Suppressor macrophage treated with lipopolysaccharide for 1 hour (primary cell): Measurements from ENCODE around the gene RSL1D1.

Experiments used
- DNase-seq, 3 donors: peaks; one replicate each; pipeline ENCODE4 v3.0.0-alpha.2; 2020 to 2022

The RSL1D1 gene

GRCh38 chr16:11851294-11852091 is at the start of gene RSL1D1:
Gene RSL1D1 (minus strand): TSS chr16:11851542. CDS start chr16:11851512, 30 bp downstream.
- DNase-seq, result peak; percentile 96 to 98 (median 97)

GRCh38 chr16:11901091-11901490 is 49.7 kb upstream of the RSL1D1 start:
- DNase-seq, result no peak

GRCh38 chr16:11896486-11897176 is 45.3 kb upstream of the RSL1D1 start:
- peak; percentile 65 to 84 (median 79) for DNase-seq

GRCh38 chr16:11893571-11893970 is 42.2 kb upstream of the RSL1D1 start:
- no peak for DNase-seq

- DNase-seq, result peak; percentile 47 to 80 (median 77)
Measured at GRCh38 chr16:11892761-11893160, 41.4 kb upstream of the RSL1D1 start.

GRCh38 chr16:11890231-11890965 is 39.1 kb upstream of the RSL1D1 start:
- DNase-seq, result no peak

GRCh38 chr16:11886881-11887280 is 35.5 kb upstream of the RSL1D1 start:
- no peak for DNase-seq

- no peak for DNase-seq
Measured at GRCh38 chr16:11884035-11884434, 32.7 kb upstream of the RSL1D1 start.

GRCh38 chr16:11880007-11880406 is 28.7 kb upstream of the RSL1D1 start:
- peak in 2 of 3 donors; percentile 11 to 38 for DNase-seq

GRCh38 chr16:11877374-11877773 is 26.0 kb upstream of the RSL1D1 start:
- DNase-seq, result no peak

- no peak for DNase-seq
Measured at GRCh38 chr16:11876306-11876705, 25.0 kb upstream of the RSL1D1 start.

GRCh38 chr16:11875721-11876120 is 24.4 kb upstream of the RSL1D1 start:
- DNase-seq, result no peak

GRCh38 chr16:11871193-11871592 is 19.9 kb upstream of the RSL1D1 start:
- DNase-seq, result peak in 1 of 3 donors; percentile 23

- DNase-seq, result no peak
Measured at GRCh38 chr16:11870399-11870798, 19.1 kb upstream of the RSL1D1 start.

- DNase-seq, result no peak
Measured at GRCh38 chr16:11869353-11870228, 18.2 kb upstream of the RSL1D1 start.

GRCh38 chr16:11868412-11868980 is 17.2 kb upstream of the RSL1D1 start:
- DNase-seq, result no peak

- DNase-seq, result no peak
Measured at GRCh38 chr16:11862489-11862888, 11.1 kb upstream of the RSL1D1 start.

GRCh38 chr16:11857161-11857560 is 5.8 kb upstream of the RSL1D1 start:
- no peak for DNase-seq

GRCh38 chr16:11852092-11852809 is 909 bp upstream of the RSL1D1 start:
- DNase-seq, result peak in 1 of 3 donors; percentile 11

GRCh38 chr16:11848842-11849241 is 2.5 kb downstream of the RSL1D1 start:
- peak; percentile 50 to 62 (median 61) for DNase-seq

GRCh38 chr16:11844499-11844898 is 6.8 kb downstream of the RSL1D1 start:
- DNase-seq, result no peak
